Psoas muscle (tissue), 8 donors: ENCODE results near the gene PLCB3. TPM values are rescaled to one million over a fixed set of nuclear protein-coding genes. Genes with fewer than 3 reads are reported as not detected.
"Not testable (repeated sequence)": the region's sequence is repeated elsewhere in the genome, so short reads cannot be mapped to it uniquely, and the experiment has no call there.

Experiments used
- ATAC-seq, 4 donors: fragments of 200-7000 bp; cut with Tn5 transposase; one replicate each; pipeline ENCODE4 v1.9.1; 2020; ENCODE audit warnings: moderate library complexity in 3 of 4, mild to moderate bottlenecking in 2 of 4
- DNase-seq, 2 donors: peaks; one replicate each; pipeline ENCODE4 v3.0.0-alpha.2; 2020
- H3K27ac ChIP-seq: fragments of 200-600 bp; one replicate; pipeline ENCODE4 v1.8.0; 2022
- H3K27me3 ChIP-seq, 3 donors: fragments of 200-600 bp in 1 of 3; one replicate each; pipeline versions ENCODE4 v1.6.1 to v1.8.0; 2013 to 2022; ENCODE audit warnings: low read length in 2 of 3, mild to moderate bottlenecking in 2 of 3, moderate library complexity in 1 of 3; ENCODE audit not compliant: insufficient read depth in 3 of 3
- H3K36me3 ChIP-seq, 2 donors: fragments of 200-600 bp in 1 of 2; one replicate each; pipeline versions ENCODE4 v1.6.1 to v1.8.0; 2013 to 2022; ENCODE audit warnings: low read depth in 1 of 2, mild to moderate bottlenecking in 1 of 2, moderate library complexity in 1 of 2; ENCODE audit not compliant: insufficient read depth in 1 of 2
- H3K4me1 ChIP-seq: fragments of 200-600 bp; one replicate; pipeline ENCODE4 v1.8.0; 2022
- H3K4me3 ChIP-seq: fragments of 200-600 bp; one replicate; pipeline ENCODE4 v1.8.0; 2022; ENCODE audit warnings: mild to moderate bottlenecking
- H3K9me3 ChIP-seq: fragments of 200-600 bp; one replicate; pipeline ENCODE4 v1.8.0; 2022
- CTCF ChIP-seq: fragments of 200-600 bp; IDR thresholded peaks from one replicate; pipeline ENCODE4 v1.8.0; 2022; ENCODE audit warnings: antibody characterized with exemption
- WGBS, 3 donors: extraction: QIAGEN DNeasy Blood & Tissue Kit; methylation state at CpG; one replicate each; pipeline versions ENCODE4 v1.1.6 to v1.1.7; 2013; 5-methylcytosine and 5-hydroxymethylcytosine counted together
- intact Hi-C, 2 donors: fragments of 100-400 bp; cut with DNase I; formaldehyde crosslinking; loops; one replicate each; pipeline versions ENCODE4 v1.11.0 to v1.14.2; 2022
- polyA plus RNA-seq, 3 donors: library from polyadenylated mRNA; stranded (reverse); fragments of 200-250 nt; gene quantifications; one replicate each; pipeline ENCODE4 v1.2.3, GENCODE V29; 2013
- total RNA-seq, 4 donors: library from RNA; stranded (reverse); fragmentation: NEBNext Ultra II Directional in 2 of 4; extraction: Animal tissue kit (Norgen Biotek cat#: 25700) in 2 of 4; gene quantifications; one replicate each; pipeline versions ENCODE4 v1.2.1 to v1.2.4, GENCODE V29; 2021 to 2023
- donor health status: healthy with polysubstance abuse.
- donor health status: DM: no; HTN: no; CAD: no; lungs with moderate emphysema.
- donor health status: Bipolar disorder and iron deficiency.
- donor health status: healthy.
- donor health status: DM: yes; HTN: yes; CAD: no.
- donor health status: DM: no; HTN: no; CAD: no.
- donor health status: DM: no; HTN: no; CAD: no.
- donor health status: DM: yes; HTN: yes; CAD: no.

Gene PLCB3
- total and polyA plus RNA-seq, 7 donors = 3.8 to 10.4 (median 5.9) TPM

- H3K4me1 ChIP-seq = peaks cover 34% of the 10 kb centered on the region
- intact Hi-C loops = no loop called here
- 13 to 22% (median 19%) methylated on average over 6 of the region's 6 CpGs for WGBS, 3 donors
- no peak for DNase-seq
- ATAC-seq = no peak
- H3K36me3 ChIP-seq = peaks cover 0 to 22% of the 10 kb centered on the region in 2 donors
- H3K9me3 ChIP-seq = no peaks in the 10 kb centered on the region
- H3K27ac ChIP-seq = peak overlapping the region; percentile 99
- H3K27me3 ChIP-seq = no peaks in the 10 kb centered on the region
- TF ChIP-seq CTCF = no peak
- peak overlapping the region; percentile 93 for H3K4me3 ChIP-seq
These were observed 6.4 kb upstream of the PLCB3 start for GRCh38 chr11:64244966-64245365.

DNA sequence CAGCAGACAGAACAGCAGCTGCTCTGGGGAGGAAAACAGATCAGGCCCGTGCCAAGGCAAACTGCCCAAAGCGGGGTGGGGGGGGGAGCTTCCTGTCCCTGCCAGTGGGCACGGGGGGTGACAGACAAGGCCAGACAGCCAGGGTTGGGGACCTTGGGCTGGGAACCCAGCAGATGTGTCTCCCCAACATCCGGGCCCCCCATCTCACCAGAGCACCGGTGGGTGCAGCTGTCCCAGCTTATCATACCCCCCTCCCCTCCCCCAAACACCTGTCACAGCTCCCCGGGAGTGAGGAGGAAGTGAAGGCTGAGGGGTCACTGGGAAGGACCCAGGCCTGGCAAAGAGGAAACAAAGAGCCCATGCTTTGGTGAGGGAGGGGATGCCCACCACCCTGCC lies 5.9 kb upstream of the PLCB3 start:
- peak overlapping the region; percentile 99 for H3K27ac ChIP-seq
- peaks cover 30% of the 10 kb centered on the region for H3K4me1 ChIP-seq
- DNase-seq (peak; percentile 74 to 89), ATAC-seq (peak; percentile 5 to 21 (median 14))
- peak overlapping the region; percentile 93 for H3K4me3 ChIP-seq
- H3K9me3 ChIP-seq = no peaks in the 10 kb centered on the region
- intact Hi-C loops = no loop called here
- H3K36me3 ChIP-seq = peaks cover 0 to 22% of the 10 kb centered on the region in 2 donors
- no peaks in the 10 kb centered on the region for H3K27me3 ChIP-seq
- WGBS, 3 donors = 0 to 3% (median 3%) methylated on average over 4 to 6 of the region's 6 CpGs
- no peak for TF ChIP-seq CTCF

GRCh38 chr11:64245797-64246620 lies 5.3 kb upstream of the PLCB3 start:
- H3K4me3 ChIP-seq = peak overlapping the region; percentile 93
- intact Hi-C loops = no loop called here
- no peaks in the 10 kb centered on the region for H3K9me3 ChIP-seq
- ATAC-seq (peak; percentile 38 to 52 (median 41)), DNase-seq (peak; percentile 92 to 94)
- peak overlapping the region; percentile 99 for H3K27ac ChIP-seq
- no peak for TF ChIP-seq CTCF
- WGBS, 3 donors = 1 to 2% (median 2%) methylated on average over 31 to 46 of the region's 46 CpGs
- peaks cover 0 to 22% of the 10 kb centered on the region in 2 donors for H3K36me3 ChIP-seq
- no peaks in the 10 kb centered on the region for H3K27me3 ChIP-seq
- peaks cover 34% of the 10 kb centered on the region for H3K4me1 ChIP-seq

GRCh38 chr11:64246621-64246870 lies 4.8 kb upstream of the PLCB3 start:
- H3K9me3 ChIP-seq, H3K27me3 ChIP-seq, intact Hi-C loops, DNase-seq, ATAC-seq: not testable (repeated sequence)
- H3K4me1 ChIP-seq = peaks cover 34% of the 10 kb centered on the region
- peaks cover 0 to 22% of the 10 kb centered on the region in 2 donors for H3K36me3 ChIP-seq
- peak overlapping the region; percentile 99 for H3K27ac ChIP-seq
- WGBS, 3 donors = 0 to 2% (median 0%) methylated on average over 1 to 43 of the region's 43 CpGs
- peak overlapping the region; percentile 93 for H3K4me3 ChIP-seq

GRCh38 chr11:64246871-64247728 lies 4.2 kb upstream of the PLCB3 start, which contains the start of gene PPP1R14B:
PPP1R14B (minus strand) TSS chr11:64246943; CDS start chr11:64246673, 270 bp downstream.
- peaks cover 37% of the 10 kb centered on the region for H3K4me1 ChIP-seq
- intact Hi-C loops = no loop called here

More at GRCh38 chr11:64246871-64247728, 4.2 kb upstream of the PLCB3 start, which contains the start of gene PPP1R14B:
- ATAC-seq (peak; percentile 58 to 78 (median 69)), DNase-seq (peak; percentile 94)
- WGBS, 3 donors = 0 to 1% (median 1%) methylated on average over 50 to 74 of the region's 74 CpGs
- Histone ChIP-seq H3K27ac (peak within 1 kb of the TSS; percentile 99), H3K27me3 (no peaks in the 10 kb centered on the region), H3K4me3 (peak within 1 kb of the TSS; percentile 93), H3K9me3 (no peaks in the 10 kb centered on the region), H3K36me3 (peaks cover 0 to 22% of the 10 kb centered on the region in 2 donors)
- TF ChIP-seq CTCF = no peak
